Transverse colon (tissue), 3 donors: ENCODE data around the gene MB.

Experiments used
- CTCF ChIP-seq, 5 experiments: fragments of 200-600 bp in 3 of 5; fragments of 450-650 bp in 2 of 5; sonication (generic) in 3 of 5; IDR thresholded peaks; 1 replicate in 2 of 5; 2 replicates in 3 of 5; pipeline ENCODE4 v1.5.1; 2016 to 2017; ENCODE audit warnings: antibody characterized with exemption in 5 of 5, inconsistent platforms in 3 of 5, mild to moderate bottlenecking in 2 of 5, moderate library complexity in 1 of 5
- EP300 ChIP-seq: sonication (generic); formaldehyde crosslinking; IDR thresholded peaks from one replicate; pipeline ENCODE4 v1.6.1; 2017; ENCODE audit warnings: antibody characterized with exemption, low read depth

- no peak for TF ChIP-seq CTCF (IDR thresholded peaks at IDR 0.05)
- no peak for TF ChIP-seq EP300
Observed at GRCh38 chr22:35648066-35649025, 31.2 kb upstream of the MB start, which contains the start of gene APOL6.
